Coronary artery (tissue), 2 donors: ENCODE data around the gene GATAD2B.

Source experiments
- DNase-seq: peaks from one replicate; pipeline ENCODE4 v3.0.0-alpha.2; 2017; ENCODE audit warnings: low spot score
- H3K27ac ChIP-seq, 2 donors: fragments of 200-600 bp; sonication (generic); one replicate each; pipeline ENCODE4 v1.5.1; 2016 to 2019
- H3K4me3 ChIP-seq: fragments of 200-600 bp; sonication (generic); 2 replicates; pipeline ENCODE4 v1.5.1; 2016; ENCODE audit warnings: mild to moderate bottlenecking, moderate library complexity
- CTCF ChIP-seq: fragments of 200-600 bp; sonication (generic); IDR thresholded peaks from one replicate; pipeline ENCODE4 v1.5.1; 2019; ENCODE audit warnings: antibody characterized with exemption

Gene GATAD2B

GRCh38 chr1:153833171-153833570 is 89.6 kb downstream of the GATAD2B start:
- no peak for TF ChIP-seq CTCF
- H3K27ac ChIP-seq: no peak overlapping the region

DNA sequence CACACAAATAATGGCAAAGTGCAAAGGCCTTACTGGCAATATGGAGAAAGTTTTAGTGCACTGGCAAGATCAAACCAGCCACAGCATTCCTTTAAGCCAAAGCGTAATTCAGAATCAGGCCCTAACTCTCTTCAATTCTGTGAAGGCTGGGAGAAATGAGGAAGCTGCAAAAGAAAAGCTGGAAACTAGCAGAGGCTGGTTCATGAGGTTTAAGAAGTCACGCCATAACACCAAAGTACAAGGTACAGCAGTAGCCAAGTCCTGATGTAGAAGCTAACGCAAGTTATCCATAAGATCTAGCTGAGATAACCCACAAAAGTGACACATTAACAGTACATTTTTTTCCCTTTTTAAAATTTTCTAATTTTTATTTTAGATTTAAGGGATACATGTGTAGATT is 90.5 kb downstream of the GATAD2B start:
- Histone ChIP-seq H3K27ac (no peak overlapping the region), H3K4me3 (no peak overlapping the region)
- TF ChIP-seq CTCF: no peak
- no peak for DNase-seq

More at GRCh38 chr1:153833171-153833570, 89.6 kb downstream of the GATAD2B start:
- DNase-seq: no peak
- H3K4me3 ChIP-seq: no peak overlapping the region

- DNase-seq: no peak
- no peak for TF ChIP-seq CTCF
- Histone ChIP-seq H3K27ac (no peak overlapping the region), H3K4me3 (no peak overlapping the region)
These were observed 91.7 kb downstream of the GATAD2B start for GRCh38 chr1:153831026-153831425.

DNA sequence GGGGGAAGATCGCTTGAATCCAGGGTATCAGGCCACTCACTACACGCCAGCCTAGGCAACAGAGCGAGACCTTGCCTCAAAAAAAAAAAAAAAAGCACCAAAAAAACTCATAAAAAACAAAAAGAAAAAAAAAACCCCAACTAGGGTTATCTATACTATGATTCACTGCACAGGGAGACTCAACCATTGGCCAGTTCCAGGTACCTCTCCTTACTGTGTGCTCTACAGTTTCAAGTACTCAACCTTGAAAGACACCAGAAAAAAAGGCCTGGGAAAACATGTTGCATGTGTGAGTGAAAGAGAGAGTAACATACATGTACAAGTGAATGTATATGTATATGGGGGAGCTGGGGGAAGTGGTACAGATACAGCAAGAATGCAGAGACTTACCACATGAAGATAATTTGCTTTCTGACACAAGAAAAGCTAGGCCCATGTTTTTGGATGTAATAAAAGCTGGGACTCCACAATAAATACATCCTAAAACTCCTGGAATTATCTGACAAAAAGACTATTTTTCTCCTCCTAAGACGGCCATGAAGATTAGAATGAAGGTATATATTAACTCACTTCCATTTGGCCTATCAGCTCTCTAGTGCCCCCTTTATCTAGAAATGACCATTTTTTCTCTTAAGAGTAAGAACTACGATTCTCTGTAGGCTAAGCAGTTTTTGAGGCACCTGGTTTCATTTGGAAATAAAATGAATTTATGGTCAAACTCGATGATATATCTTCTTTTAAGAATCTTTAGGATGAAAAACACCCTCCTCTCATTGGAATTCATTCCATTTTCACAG is 95.4 kb downstream of the GATAD2B start:
- no peak for TF ChIP-seq CTCF
- no peak for DNase-seq
- no peak overlapping the region for H3K27ac ChIP-seq

DNA sequence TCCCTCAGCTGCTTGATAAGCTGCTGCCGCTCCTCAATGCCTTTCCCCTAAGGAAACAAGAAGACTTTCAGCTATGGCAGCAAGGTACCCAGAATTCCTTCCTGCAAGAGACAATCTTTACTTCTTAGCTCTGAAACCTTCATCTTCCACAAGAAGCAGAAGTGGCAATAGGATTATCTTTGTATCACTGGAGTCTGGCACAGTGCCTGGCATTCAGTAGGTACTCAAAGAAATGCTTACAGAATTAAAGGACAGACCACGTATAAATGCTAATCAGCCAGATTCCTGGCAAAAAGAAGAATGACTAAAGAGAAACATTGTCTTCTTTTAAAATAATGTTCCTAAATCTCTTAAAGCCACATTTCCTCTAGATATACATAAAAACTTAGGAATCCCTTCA is 103.9 kb downstream of the GATAD2B start:
- no peak overlapping the region for H3K4me3 ChIP-seq
- H3K27ac ChIP-seq: no peak overlapping the region
- TF ChIP-seq CTCF: no peak
- no peak for DNase-seq

More for the DNA sequence above, 95.4 kb downstream of the GATAD2B start:
- no peak overlapping the region for H3K4me3 ChIP-seq

DNA sequence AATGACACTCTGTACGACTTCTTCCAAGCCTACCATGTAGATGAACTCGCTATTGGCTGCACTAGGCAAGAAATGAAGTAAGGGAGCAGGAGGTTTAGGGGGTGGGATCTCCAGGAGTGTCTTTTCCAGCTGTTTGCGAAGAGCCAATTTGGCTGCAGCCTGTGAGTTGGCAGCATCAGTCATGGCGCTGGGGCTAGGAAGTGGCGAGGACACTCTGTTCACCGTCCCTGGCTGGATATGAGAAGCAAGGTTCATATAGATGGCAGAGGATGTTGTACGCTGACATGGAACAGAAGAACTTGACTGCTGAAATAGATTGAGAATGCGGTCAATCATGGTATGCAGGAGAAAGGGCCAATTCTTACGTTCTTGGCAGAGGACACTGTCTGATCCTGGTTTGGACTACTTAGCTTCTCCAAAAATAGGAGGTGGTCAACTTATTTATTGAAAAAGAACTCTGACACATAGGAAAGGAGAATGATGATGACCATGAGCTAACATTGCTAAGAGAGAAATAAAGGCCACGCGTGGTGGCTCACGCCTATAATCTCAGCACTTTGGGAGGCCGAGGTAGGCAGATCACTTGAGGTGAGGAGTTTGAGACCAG is 106.4 kb downstream of the GATAD2B start:
- DNase-seq: no peak
- H3K27ac ChIP-seq: peak overlapping the region; percentile 30 to 50
- no peak overlapping the region for H3K4me3 ChIP-seq
- no peak for TF ChIP-seq CTCF
